HG03064 (cell line): ENCODE results near the gene EVL.
"Not testable (repeated sequence)": the region's sequence is repeated elsewhere in the genome, so short reads cannot be mapped to it uniquely, and the experiment has no call there.

Experiments used
- ATAC-seq: cut with Tn5 transposase; IDR thresholded peaks from one replicate; pipeline ENCODE4 v1.9.1; 2021; ENCODE audit warnings: low read depth; ENCODE audit not compliant: unreplicated experiment

The EVL gene

GRCh38 chr14:100157548-100158232 lies 92.5 kb downstream of the EVL start:
- not testable (repeated sequence) for ATAC-seq

GRCh38 chr14:100158566-100159093 lies 93.4 kb downstream of the EVL start:
- no peak for ATAC-seq

- peak; percentile 64 for ATAC-seq
Observed at GRCh38 chr14:100159094-100159864, 94.1 kb downstream of the EVL start, which contains the start of gene DEGS2. Gene DEGS2, minus strand, starts transcription at chr14:100159645. Its CDS starts 58 bp downstream, at chr14:100159587.

- no peak for ATAC-seq
Observed at GRCh38 chr14:100159865-100160533, 94.8 kb downstream of the EVL start.

- ATAC-seq, result no peak
Observed at GRCh38 chr14:100160534-100160916, 95.3 kb downstream of the EVL start.

GRCh38 chr14:100165376-100165775 lies 100.2 kb downstream of the EVL start:
- no peak for ATAC-seq

GRCh38 chr14:100165831-100166440 lies 100.7 kb downstream of the EVL start:
- ATAC-seq, result no peak

- no peak for ATAC-seq
Observed at GRCh38 chr14:100168506-100168905, 103.3 kb downstream of the EVL start.

- ATAC-seq, result no peak
Observed at GRCh38 chr14:100170880-100171279, 105.7 kb downstream of the EVL start.

- no peak for ATAC-seq
Observed at GRCh38 chr14:100172811-100173210, 107.6 kb downstream of the EVL start.

GRCh38 chr14:100173353-100173752 lies 108.1 kb downstream of the EVL start:
- ATAC-seq, result no peak

- no peak for ATAC-seq
Observed at GRCh38 chr14:100176811-100177327, 111.6 kb downstream of the EVL start.

- no peak for ATAC-seq
Observed at GRCh38 chr14:100178691-100179090, 113.5 kb downstream of the EVL start.

- ATAC-seq, result not testable (repeated sequence)
Observed at GRCh38 chr14:100180671-100181070, 115.4 kb downstream of the EVL start.

GRCh38 chr14:100181876-100182551 lies 116.8 kb downstream of the EVL start:
- not testable (repeated sequence) for ATAC-seq

GRCh38 chr14:100187247-100187833 lies 122.1 kb downstream of the EVL start:
- ATAC-seq, result no peak

- no peak for ATAC-seq
Observed at GRCh38 chr14:100188392-100189030, 123.3 kb downstream of the EVL start.

- no peak for ATAC-seq
Observed at GRCh38 chr14:100190126-100190525, 124.9 kb downstream of the EVL start.
